SK-N-SH treated with all-trans-retinoic acid at 6 μM for 48 hours (cell line): ENCODE measurements around the gene RGL1.

Experiments
- ATAC-seq: fragments of 200-7000 bp; cut with Tn5 transposase; 3 replicates; pipeline ENCODE4 v1.9.1; 2020; ENCODE audit warnings: mild to moderate bottlenecking, moderate library complexity
- ARNTL ChIP-seq: fragments of 450-650 bp; formaldehyde crosslinking; IDR thresholded peaks from 2 replicates; pipeline ENCODE4 v1.5.0; 2020; ENCODE audit warnings: low read depth, mild to moderate bottlenecking, moderate library complexity, borderline replicate concordance
- BACH2 ChIP-seq: fragments of 250-450 bp; sonication (Bioruptor Pico); IDR thresholded peaks from 2 replicates; pipeline ENCODE4 v1.9.0; 2021; ENCODE audit warnings: mild to moderate bottlenecking, borderline replicate concordance
- ESRRG ChIP-seq: fragments of 250-450 bp; sonication (Bioruptor Pico); IDR thresholded peaks from 2 replicates; pipeline ENCODE4 v1.6.1; 2021; ENCODE audit warnings: mild to moderate bottlenecking
- GLIS3 ChIP-seq: fragments of 250-450 bp; sonication (Bioruptor Pico); IDR thresholded peaks from 2 replicates; pipeline ENCODE4 v1.5.0; 2020; ENCODE audit warnings: mild to moderate bottlenecking, moderate library complexity
- ISL1 ChIP-seq: fragments of 250-450 bp; sonication (Bioruptor Pico); IDR thresholded peaks from 2 replicates; pipeline ENCODE4 v2.1.2; 2022; ENCODE audit warnings: mild to moderate bottlenecking, moderate library complexity
- OSR1 ChIP-seq: fragments of 250-450 bp; sonication (Bioruptor Pico); IDR thresholded peaks from 2 replicates; pipeline ENCODE4 v1.8.0; 2022; ENCODE audit warnings: moderate library complexity, mild to moderate bottlenecking, inconsistent platforms
- PPARA ChIP-seq: fragments of 250-450 bp; sonication (Bioruptor Pico); IDR thresholded peaks from 2 replicates; pipeline ENCODE4 v1.5.0; 2020; ENCODE audit warnings: mild to moderate bottlenecking, borderline replicate concordance
- RARB ChIP-seq: fragments of 250-450 bp; sonication (Bioruptor Pico); IDR thresholded peaks from 2 replicates; pipeline ENCODE4 v1.8.0; 2021; ENCODE audit warnings: mild to moderate bottlenecking, moderate library complexity
- SNAI2 ChIP-seq: fragments of 250-450 bp; sonication (Bioruptor Pico); IDR thresholded peaks from 2 replicates; pipeline ENCODE4 v1.5.0; 2020; ENCODE audit warnings: mild to moderate bottlenecking, moderate library complexity
- TCF4 ChIP-seq: fragments of 250-450 bp; sonication (Bioruptor Pico); IDR thresholded peaks from 2 replicates; pipeline ENCODE4 v1.8.0; 2021; ENCODE audit warnings: mild to moderate bottlenecking, moderate library complexity, borderline replicate concordance
- ZC3H10 ChIP-seq: fragments of 250-450 bp; sonication (Bioruptor Pico); IDR thresholded peaks from 2 replicates; pipeline ENCODE4 v1.5.1; 2021; ENCODE audit warnings: mild to moderate bottlenecking, moderate library complexity
- ZFP3 ChIP-seq: fragments of 250-450 bp; sonication (Bioruptor Pico); IDR thresholded peaks from 2 replicates; pipeline ENCODE4 v1.5.0; 2020; ENCODE audit warnings: mild to moderate bottlenecking, moderate library complexity
- ZFP30 ChIP-seq: fragments of 450-650 bp; formaldehyde crosslinking; IDR thresholded peaks from 2 replicates; pipeline ENCODE4 v1.5.0; 2022; ENCODE audit warnings: mild to moderate bottlenecking, moderate library complexity
- ZNF565 ChIP-seq: fragments of 450-650 bp; formaldehyde crosslinking; conservative IDR thresholded peaks from 2 replicates; pipeline ENCODE4 v1.5.0; 2020; ENCODE audit warnings: low read depth, mild to moderate bottlenecking, moderate library complexity
- ZNF70 ChIP-seq: fragments of 450-650 bp; formaldehyde crosslinking; IDR thresholded peaks from 2 replicates; pipeline ENCODE4 v1.5.0; 2020; ENCODE audit warnings: mild to moderate bottlenecking, moderate library complexity
- ZNF8 ChIP-seq: fragments of 450-650 bp; formaldehyde crosslinking; IDR thresholded peaks from 2 replicates; pipeline ENCODE4 v1.5.0; 2020; ENCODE audit warnings: mild to moderate bottlenecking, moderate library complexity
- TF ChIP-seq, protein P1 (sequence below): fragments of 250-450 bp; sonication (Bioruptor Pico); IDR thresholded peaks from 2 replicates; pipeline ENCODE4 v1.8.0; 2020; ENCODE audit warnings: mild to moderate bottlenecking, moderate library complexity, borderline replicate concordance
- TF ChIP-seq, protein P2 (sequence below): fragments of 250-450 bp; sonication (Bioruptor Pico); IDR thresholded peaks from 2 replicates; pipeline ENCODE4 v1.5.0; 2020; ENCODE audit warnings: mild to moderate bottlenecking, moderate library complexity
- TF ChIP-seq, protein P3 (sequence below): fragments of 250-450 bp; sonication (Bioruptor Pico); IDR thresholded peaks from 2 replicates; pipeline ENCODE4 v1.5.1; 2020; ENCODE audit warnings: low read depth, mild to moderate bottlenecking, moderate library complexity

The RGL1 gene

DNA sequence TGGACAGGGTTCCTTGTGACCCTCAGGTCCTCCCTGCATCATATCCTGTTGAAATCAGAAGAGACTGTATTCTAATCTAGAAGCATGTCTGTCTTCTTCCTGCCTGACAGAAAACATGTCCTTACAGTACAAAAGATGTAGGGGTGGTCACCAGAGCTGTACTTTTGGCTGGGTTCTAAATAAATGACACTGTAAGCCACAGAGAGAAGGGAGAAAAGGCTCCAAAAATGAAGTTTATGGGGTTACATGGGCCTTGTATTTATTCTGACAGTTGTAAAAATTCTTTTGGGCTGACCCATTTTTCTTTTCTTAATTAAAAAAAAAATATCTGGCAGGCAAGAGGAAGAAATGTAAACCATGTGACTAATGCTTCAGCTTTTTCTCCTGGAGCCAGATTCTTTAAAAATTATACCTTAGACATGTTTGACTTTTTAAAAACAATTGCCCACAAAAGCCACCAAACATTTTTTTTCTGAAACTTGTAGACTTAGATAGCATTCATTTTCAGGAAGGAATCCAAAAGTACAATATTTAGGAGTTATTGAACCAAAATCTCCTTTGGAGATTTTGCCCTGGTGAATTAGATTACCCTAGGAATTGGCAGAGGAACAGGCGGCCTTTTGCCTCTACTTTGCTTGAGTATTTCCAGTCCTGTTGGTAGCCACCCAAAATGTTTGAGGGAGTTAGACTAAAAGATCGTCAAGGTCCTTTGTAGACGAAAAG is 17.1 kb downstream of the RGL1 start (continued):
- TF ChIP-seq PPARA (CRISPR knock-in tag) = no peak
- TF ChIP-seq ISL1 (CRISPR knock-in tag) = 0 out of 2 replicates have a peak, but pooled peaks have one; percentile 62
- TF ChIP-seq ZFP30 = no peak
- TF ChIP-seq ARNTL = no peak
- 0 out of 2 replicates have a peak, but pooled peaks have one; percentile 4 for TF ChIP-seq ZC3H10 (CRISPR knock-in tag)
- no peak for TF ChIP-seq ZNF8 (CRISPR knock-in tag)

- ATAC-seq = no peak
- TF ChIP-seq BACH2 (no peak), ISL1 (CRISPR knock-in tag) (no peak), ESRRG (no peak), GLIS3 (CRISPR knock-in tag) (no peak), OSR1 (CRISPR knock-in tag) (no peak), ZNF8 (CRISPR knock-in tag) (no peak), SNAI2 (CRISPR knock-in tag) (no peak), PPARA (CRISPR knock-in tag) (no peak), ZNF565 (CRISPR knock-in tag) (no peak)
- TF ChIP-seq, protein P1, sequence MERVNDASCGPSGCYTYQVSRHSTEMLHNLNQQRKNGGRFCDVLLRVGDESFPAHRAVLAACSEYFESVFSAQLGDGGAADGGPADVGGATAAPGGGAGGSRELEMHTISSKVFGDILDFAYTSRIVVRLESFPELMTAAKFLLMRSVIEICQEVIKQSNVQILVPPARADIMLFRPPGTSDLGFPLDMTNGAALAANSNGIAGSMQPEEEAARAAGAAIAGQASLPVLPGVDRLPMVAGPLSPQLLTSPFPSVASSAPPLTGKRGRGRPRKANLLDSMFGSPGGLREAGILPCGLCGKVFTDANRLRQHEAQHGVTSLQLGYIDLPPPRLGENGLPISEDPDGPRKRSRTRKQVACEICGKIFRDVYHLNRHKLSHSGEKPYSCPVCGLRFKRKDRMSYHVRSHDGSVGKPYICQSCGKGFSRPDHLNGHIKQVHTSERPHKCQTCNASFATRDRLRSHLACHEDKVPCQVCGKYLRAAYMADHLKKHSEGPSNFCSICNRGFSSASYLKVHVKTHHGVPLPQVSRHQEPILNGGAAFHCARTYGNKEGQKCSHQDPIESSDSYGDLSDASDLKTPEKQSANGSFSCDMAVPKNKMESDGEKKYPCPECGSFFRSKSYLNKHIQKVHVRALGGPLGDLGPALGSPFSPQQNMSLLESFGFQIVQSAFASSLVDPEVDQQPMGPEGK (CRISPR knock-in tag) = no peak
- TF ChIP-seq, protein P2, sequence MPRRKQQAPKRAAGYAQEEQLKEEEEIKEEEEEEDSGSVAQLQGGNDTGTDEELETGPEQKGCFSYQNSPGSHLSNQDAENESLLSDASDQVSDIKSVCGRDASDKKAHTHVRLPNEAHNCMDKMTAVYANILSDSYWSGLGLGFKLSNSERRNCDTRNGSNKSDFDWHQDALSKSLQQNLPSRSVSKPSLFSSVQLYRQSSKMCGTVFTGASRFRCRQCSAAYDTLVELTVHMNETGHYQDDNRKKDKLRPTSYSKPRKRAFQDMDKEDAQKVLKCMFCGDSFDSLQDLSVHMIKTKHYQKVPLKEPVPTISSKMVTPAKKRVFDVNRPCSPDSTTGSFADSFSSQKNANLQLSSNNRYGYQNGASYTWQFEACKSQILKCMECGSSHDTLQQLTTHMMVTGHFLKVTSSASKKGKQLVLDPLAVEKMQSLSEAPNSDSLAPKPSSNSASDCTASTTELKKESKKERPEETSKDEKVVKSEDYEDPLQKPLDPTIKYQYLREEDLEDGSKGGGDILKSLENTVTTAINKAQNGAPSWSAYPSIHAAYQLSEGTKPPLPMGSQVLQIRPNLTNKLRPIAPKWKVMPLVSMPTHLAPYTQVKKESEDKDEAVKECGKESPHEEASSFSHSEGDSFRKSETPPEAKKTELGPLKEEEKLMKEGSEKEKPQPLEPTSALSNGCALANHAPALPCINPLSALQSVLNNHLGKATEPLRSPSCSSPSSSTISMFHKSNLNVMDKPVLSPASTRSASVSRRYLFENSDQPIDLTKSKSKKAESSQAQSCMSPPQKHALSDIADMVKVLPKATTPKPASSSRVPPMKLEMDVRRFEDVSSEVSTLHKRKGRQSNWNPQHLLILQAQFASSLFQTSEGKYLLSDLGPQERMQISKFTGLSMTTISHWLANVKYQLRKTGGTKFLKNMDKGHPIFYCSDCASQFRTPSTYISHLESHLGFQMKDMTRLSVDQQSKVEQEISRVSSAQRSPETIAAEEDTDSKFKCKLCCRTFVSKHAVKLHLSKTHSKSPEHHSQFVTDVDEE (CRISPR knock-in tag) = no peak
These were observed 19.4 kb downstream of the RGL1 start for GRCh38 chr1:183824291-183824690.

DNA sequence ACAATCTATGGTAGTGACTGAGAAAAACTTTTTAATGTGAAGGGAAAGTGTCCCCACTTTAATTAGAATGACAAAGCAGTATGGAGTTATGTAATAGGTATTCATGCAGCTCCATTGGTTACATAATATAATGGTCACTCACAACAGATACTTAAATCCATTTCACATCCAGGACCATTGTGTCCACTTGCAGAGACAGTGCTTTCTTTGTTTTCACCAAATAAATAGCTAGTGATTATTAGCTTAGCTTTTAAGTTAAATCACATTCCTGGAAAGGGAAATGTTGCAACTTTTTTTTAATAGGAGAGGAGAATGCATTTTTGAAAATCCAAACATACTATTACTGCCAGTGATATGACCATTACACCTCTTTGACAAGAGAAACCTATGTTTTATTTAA is 22.9 kb downstream of the RGL1 start:
- TF ChIP-seq GLIS3 (CRISPR knock-in tag) (no peak), ARNTL (no peak), RARB (CRISPR knock-in tag) (no peak), ZNF70 (CRISPR knock-in tag) (no peak), ZC3H10 (CRISPR knock-in tag) (no peak), BACH2 (no peak), ZFP3 (CRISPR knock-in tag) (no peak), OSR1 (CRISPR knock-in tag) (no peak)
- TF ChIP-seq, protein P2 (CRISPR knock-in tag) = no peak
- TF ChIP-seq, protein P3, sequence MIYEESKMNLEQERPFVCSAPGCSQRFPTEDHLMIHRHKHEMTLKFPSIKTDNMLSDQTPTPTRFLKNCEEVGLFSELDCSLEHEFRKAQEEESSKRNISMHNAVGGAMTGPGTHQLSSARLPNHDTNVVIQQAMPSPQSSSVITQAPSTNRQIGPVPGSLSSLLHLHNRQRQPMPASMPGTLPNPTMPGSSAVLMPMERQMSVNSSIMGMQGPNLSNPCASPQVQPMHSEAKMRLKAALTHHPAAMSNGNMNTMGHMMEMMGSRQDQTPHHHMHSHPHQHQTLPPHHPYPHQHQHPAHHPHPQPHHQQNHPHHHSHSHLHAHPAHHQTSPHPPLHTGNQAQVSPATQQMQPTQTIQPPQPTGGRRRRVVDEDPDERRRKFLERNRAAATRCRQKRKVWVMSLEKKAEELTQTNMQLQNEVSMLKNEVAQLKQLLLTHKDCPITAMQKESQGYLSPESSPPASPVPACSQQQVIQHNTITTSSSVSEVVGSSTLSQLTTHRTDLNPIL (CRISPR knock-in tag) = no peak

GRCh38 chr1:183830389-183830788 is 25.5 kb downstream of the RGL1 start:
- ATAC-seq = no peak
- TF ChIP-seq ZNF8 (CRISPR knock-in tag) = no peak
- TF ChIP-seq SNAI2 (CRISPR knock-in tag) = no peak
- no peak for TF ChIP-seq ZC3H10 (CRISPR knock-in tag)
- no peak for TF ChIP-seq GLIS3 (CRISPR knock-in tag)
- TF ChIP-seq, protein P1 (CRISPR knock-in tag) = no peak
- TF ChIP-seq TCF4 (CRISPR knock-in tag) = no peak
- TF ChIP-seq, protein P3 (CRISPR knock-in tag) = no peak
- no peak for TF ChIP-seq BACH2
- no peak for TF ChIP-seq ZNF565 (CRISPR knock-in tag)
- TF ChIP-seq ZFP30 = no peak

More for the DNA sequence above, 22.9 kb downstream of the RGL1 start:
- ATAC-seq = no peak
